Activated naive CD4-positive, alpha-beta T cell treated with anti-CD3 and anti-CD28 coated beads, Interleukin-2, amount 50 U/mL, for 16 hours (primary cell): ENCODE results near the gene SPEM2.

Experiments
- DNase-seq: peaks from one replicate; pipeline ENCODE4 v3.0.0-alpha.2; 2020

Gene SPEM2

GRCh38 chr17:7475764-7476422 is 50.5 kb downstream of the SPEM2 start:
- DNase-seq = no peak

- DNase-seq = no peak
Measured at GRCh38 chr17:7476494-7476893, 51.1 kb downstream of the SPEM2 start.

- no peak for DNase-seq
Measured at GRCh38 chr17:7476951-7477350, 51.5 kb downstream of the SPEM2 start.
